T-helper 1 cell (primary cell): ENCODE measurements around the gene ACSF3.
"Not testable (repeated sequence)": the region's sequence is repeated elsewhere in the genome, so short reads cannot be mapped to it uniquely, and the experiment has no call there.

Source experiments
- DNase-seq, 5 donors: peaks; one replicate each; pipeline ENCODE4 v3.0.0-alpha.2; 2012 to 2020

ACSF3 gene

GRCh38 chr16:89176717-89177116 lies 83.1 kb downstream of the ACSF3 start:
- no peak for DNase-seq

- no peak for DNase-seq
Measured at GRCh38 chr16:89177501-89177900, 83.8 kb downstream of the ACSF3 start.

- no peak for DNase-seq
Measured at GRCh38 chr16:89178453-89179147, 84.9 kb downstream of the ACSF3 start.

GRCh38 chr16:89179148-89179484 lies 85.5 kb downstream of the ACSF3 start:
- no peak for DNase-seq

- no peak for DNase-seq
Measured at GRCh38 chr16:89179656-89180315, 86.1 kb downstream of the ACSF3 start.

GRCh38 chr16:89183463-89183862 lies 89.8 kb downstream of the ACSF3 start:
- peak in 1 of 5 donors; percentile 2 for DNase-seq

- no peak for DNase-seq
Measured at GRCh38 chr16:89183975-89184676, 90.5 kb downstream of the ACSF3 start.

GRCh38 chr16:89184677-89184932 lies 91.0 kb downstream of the ACSF3 start:
- DNase-seq: no peak

GRCh38 chr16:89184933-89185794 lies 91.5 kb downstream of the ACSF3 start:
- DNase-seq: peak in 3 of 5 donors; percentile 11 to 28 (median 23)

GRCh38 chr16:89185887-89186592 lies 92.4 kb downstream of the ACSF3 start:
- DNase-seq: not testable (repeated sequence)

- DNase-seq: peak in 1 of 5 donors; percentile 1
Measured at GRCh38 chr16:89186593-89187031, 93.0 kb downstream of the ACSF3 start.

- DNase-seq: peak in 4 of 5 donors; percentile 15 to 29 (median 26)
Measured at GRCh38 chr16:89187032-89187769, 93.5 kb downstream of the ACSF3 start.

- DNase-seq: peak in 1 of 5 donors; percentile 21
Measured at GRCh38 chr16:89187770-89188392, 94.2 kb downstream of the ACSF3 start.

GRCh38 chr16:89188471-89189357 lies 95.1 kb downstream of the ACSF3 start:
- not testable (repeated sequence) for DNase-seq

- no peak for DNase-seq
Measured at GRCh38 chr16:89189358-89190025, 95.8 kb downstream of the ACSF3 start.

GRCh38 chr16:89190150-89190958 lies 96.7 kb downstream of the ACSF3 start:
- no peak for DNase-seq

GRCh38 chr16:89191033-89191900 lies 97.6 kb downstream of the ACSF3 start:
- no peak for DNase-seq

GRCh38 chr16:89191901-89192185 lies 98.2 kb downstream of the ACSF3 start:
- no peak for DNase-seq
